ENCODE measurements around the gene OR5AP2. TPM values are rescaled to one million over a fixed set of nuclear protein-coding genes. Genes with fewer than 3 reads are reported as not detected.

Gene OR5AP2
- total and polyA plus RNA-seq, 2 donors (not counting 3 experiments of a cell fraction or from before 2014, with no cell fraction given), result not detected

DNA sequence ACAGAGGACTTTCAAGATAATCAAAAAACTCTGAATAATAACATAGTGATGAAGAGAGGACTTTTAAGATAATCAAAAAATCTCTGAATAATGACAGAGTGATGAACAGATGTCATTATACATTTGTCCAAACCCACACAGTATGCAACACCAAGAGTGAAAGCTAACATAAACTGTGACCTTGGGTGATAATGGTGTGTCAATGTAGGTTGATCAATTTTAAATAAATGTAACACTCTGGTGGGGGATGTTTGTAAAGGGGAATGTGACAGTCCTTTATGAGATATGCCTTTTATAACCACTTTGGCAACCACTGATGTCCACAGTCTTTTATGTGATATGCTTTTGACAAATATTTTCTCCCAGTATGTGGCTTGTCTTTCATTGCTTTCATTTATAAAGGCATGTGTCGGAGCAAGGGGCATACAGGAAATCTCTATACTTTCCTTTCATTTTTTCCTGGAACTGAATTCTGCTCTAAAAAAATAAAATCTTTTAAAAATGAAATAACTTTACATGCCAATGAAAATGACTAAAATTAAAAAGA is 46.4 kb upstream of the OR5AP2 start:
- no TSS peak for BruUV-seq (replicated peaks)
- FAIRE-seq, result no peak
- POLR2A ChIA-PET, result no interaction called here

More for the DNA sequence above, 46.4 kb upstream of the OR5AP2 start:
- Histone ChIP-seq H3K9me1 (replicated peaks; ENCODE audit: control insufficient read depth, extremely low read depth, insufficient read depth, low read length) (no peaks in the 10 kb centered on the region), H3K4me3 (replicated peaks in 1 of 3; ENCODE audit: insufficient read depth in 1 of 3, low read depth in 1 of 3, low read length in 3 of 3) (no peak overlapping the region), H3K79me2 (ENCODE audit: control insufficient read depth, insufficient read depth, low read length) (no peaks in the 10 kb centered on the region), H3K27me3 (ENCODE audit: control insufficient read depth in 2 of 2, insufficient read depth in 2 of 2, low read length in 2 of 2) (no peaks in the 10 kb centered on the region), H4K20me1 (replicated peaks; ENCODE audit: control insufficient read depth, extremely low read depth, insufficient read depth, low read length) (no peaks in the 10 kb centered on the region), H3K4me1 (ENCODE audit: control insufficient read depth, extremely low read depth, insufficient read depth, low read length) (no peaks in the 10 kb centered on the region), H2AFZ (ENCODE audit: low read depth, low read length) (no peak overlapping the region), H3K36me3 (ENCODE audit: control insufficient read depth in 2 of 2, extremely low read depth in 1 of 2, insufficient read depth in 2 of 2, low read length in 2 of 2) (no peaks in the 10 kb centered on the region), H3K27ac (ENCODE audit: insufficient read depth, low read depth, low read length) (no peak overlapping the region), H3K4me2 (ENCODE audit: insufficient read depth, low read length) (no peak overlapping the region), H3K9ac (replicated peaks; ENCODE audit: extremely low read depth, insufficient read depth, low read length) (no peak overlapping the region), H3K9me3 (replicated peaks; ENCODE audit: control insufficient read depth, insufficient read depth, low read length) (peaks cover 2% of the 10 kb centered on the region)
- no peak for TF ChIP-seq POLR2A (IDR thresholded peaks at IDR 0.05; ENCODE audit: low read depth, low read length)
- TF ChIP-seq FOS (IDR thresholded peaks at IDR 0.05; ENCODE audit: borderline replicate concordance, insufficient read depth, low read length), result no peak
- TF ChIP-seq CTCF (IDR thresholded peaks at IDR 0.05; ENCODE audit: extremely low read depth in 1 of 2, insufficient read depth in 1 of 2, low read depth in 1 of 2, low read length in 2 of 2), result no peak
- no peak for TF ChIP-seq EZH2 (IDR thresholded peaks at IDR 0.05; ENCODE audit: borderline replicate concordance, low read depth, low read length, severe bottlenecking)
- TF ChIP-seq JUN (IDR thresholded peaks at IDR 0.05; ENCODE audit: borderline replicate concordance, insufficient read depth, insufficient read length, low read depth), result no peak
- TF ChIP-seq MAX (IDR thresholded peaks at IDR 0.05; ENCODE audit: insufficient read depth, insufficient read length), result no peak
- no peak for TF ChIP-seq GATA2 (IDR thresholded peaks at IDR 0.05; ENCODE audit: insufficient read depth, insufficient read length, low read depth, low read length)
- no peak for TF ChIP-seq MYC (IDR thresholded peaks at IDR 0.05; ENCODE audit: low read depth, low read length)
- TF ChIP-seq POLR2AphosphoS5 (IDR thresholded peaks at IDR 0.05; ENCODE audit: insufficient read depth, low read depth, low read length), result no peak
- CTCF ChIA-PET, result interaction anchor here (0.9 kb wide), 1 partner anchor 20 kb away, joined by 3 read pairs; no protein-coding TSS in a partner anchor
- dilution Hi-C loops (cut with MboI; ENCODE audit: extremely low pct_ligation_motif_present, low sequenced_read_pairs), result no loop called here
- intact Hi-C loops (cut with micrococcal nuclease), result no loop called here
- no peak for DNase-seq (ENCODE audit: low read depth, low spot score)

Measured in endothelial cell of umbilical vein (primary cell).